GM21381 (cell line): Measurements from ENCODE around the gene SLC26A1.
"Not testable (repeated sequence)": the region's sequence is repeated elsewhere in the genome, so short reads cannot be mapped to it uniquely, and the experiment has no call there.

Experiments used
- ATAC-seq: cut with Tn5 transposase; IDR thresholded peaks from one replicate; pipeline ENCODE4 v1.9.1; 2021; ENCODE audit warnings: mild to moderate bottlenecking, moderate library complexity; ENCODE audit not compliant: unreplicated experiment

Gene SLC26A1

DNA sequence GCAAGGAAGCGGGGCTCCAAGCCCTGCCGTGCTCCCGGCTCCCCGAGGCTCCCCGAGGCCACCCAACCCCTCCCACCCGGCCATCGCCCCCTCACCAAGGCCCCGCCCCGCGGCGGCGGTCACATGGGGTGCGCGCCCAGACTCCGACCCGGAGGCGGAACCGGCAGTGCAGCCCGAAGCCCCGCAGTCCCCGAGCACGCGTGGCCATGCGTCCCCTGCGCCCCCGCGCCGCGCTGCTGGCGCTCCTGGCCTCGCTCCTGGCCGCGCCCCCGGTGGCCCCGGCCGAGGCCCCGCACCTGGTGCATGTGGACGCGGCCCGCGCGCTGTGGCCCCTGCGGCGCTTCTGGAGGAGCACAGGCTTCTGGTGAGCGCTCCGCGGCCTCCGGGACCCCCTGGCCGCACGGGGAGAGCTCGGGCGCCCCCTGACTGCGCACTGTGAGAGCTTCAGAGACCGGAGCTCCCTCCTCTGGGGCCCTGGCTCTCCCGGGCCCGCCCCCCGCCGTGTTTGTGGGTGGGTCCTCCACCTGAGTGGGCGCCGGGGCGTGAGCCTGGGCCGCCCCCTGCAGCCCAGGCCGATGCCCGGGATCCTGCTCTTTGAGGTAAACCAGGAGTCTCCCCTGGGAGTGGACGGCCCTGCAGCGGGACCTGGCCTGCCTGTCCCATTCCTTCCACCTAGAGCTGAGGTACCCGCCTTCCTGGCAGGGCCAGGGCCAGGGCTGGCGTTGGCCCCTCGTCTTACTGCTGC lies 6.2 kb downstream of the SLC26A1 start, which contains the start of gene IDUA:
IDUA (plus strand) TSS at position 166 of the 745 bp plus-strand sequence; CDS start at position 207, 41 bp downstream.
- peak; percentile 78 for ATAC-seq

DNA sequence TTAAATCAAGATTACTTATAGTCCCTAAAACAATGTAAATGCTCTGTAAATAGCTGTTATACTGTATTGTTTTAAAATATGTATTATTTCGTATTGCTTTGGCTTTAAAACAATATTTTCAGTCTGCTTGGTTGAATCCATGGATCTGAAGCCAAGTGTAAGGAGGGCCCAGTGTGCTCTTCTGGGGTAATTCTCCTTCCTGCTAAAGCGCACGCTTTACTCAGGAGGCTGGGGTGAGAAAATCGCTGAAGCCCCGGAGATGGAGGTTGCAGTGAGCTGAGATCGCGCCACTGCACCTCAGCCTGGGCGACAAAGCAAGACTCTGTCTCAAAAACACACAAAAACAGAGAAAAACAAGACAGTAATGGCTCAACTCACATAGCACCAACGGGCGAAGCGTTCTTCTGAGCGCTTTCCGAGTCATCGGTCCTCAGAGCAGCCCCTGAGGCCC lies 6.8 kb downstream of the SLC26A1 start:
- ATAC-seq = peak; percentile 12

DNA sequence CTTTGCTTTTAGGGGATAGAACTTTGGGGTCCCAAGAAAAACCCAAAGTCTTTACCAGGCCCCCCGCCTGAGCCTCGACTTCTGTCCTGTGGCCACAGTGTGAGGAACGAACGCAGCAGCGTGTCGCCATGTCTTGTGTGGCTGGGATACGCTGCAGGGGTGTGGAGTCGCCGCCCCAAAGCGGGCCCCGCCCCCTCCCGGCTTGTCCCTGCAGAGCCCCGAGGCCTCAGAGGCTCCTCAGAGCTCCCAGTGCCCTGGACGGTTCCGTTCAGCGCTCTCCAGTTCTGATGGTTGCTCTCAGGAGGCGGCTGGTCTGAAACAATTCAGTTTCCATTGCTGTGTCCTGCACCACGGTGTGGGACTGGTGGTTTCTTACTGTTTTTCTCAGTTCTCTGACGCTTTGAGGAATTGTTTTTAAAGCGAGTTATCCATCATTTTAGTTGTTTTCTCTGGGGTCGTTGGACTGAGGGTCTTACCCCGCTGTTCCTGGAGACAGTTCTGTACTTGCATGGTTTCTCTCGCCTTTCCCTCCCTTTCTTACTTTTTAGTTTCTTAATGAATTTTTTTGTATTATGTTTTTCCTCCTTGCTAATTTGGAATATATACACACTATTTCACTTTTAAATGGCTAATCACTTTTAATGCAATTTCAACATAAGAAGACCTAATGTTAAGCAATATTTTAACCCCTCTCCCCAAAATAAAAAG lies 7.9 kb downstream of the SLC26A1 start:
- ATAC-seq = no peak

DNA sequence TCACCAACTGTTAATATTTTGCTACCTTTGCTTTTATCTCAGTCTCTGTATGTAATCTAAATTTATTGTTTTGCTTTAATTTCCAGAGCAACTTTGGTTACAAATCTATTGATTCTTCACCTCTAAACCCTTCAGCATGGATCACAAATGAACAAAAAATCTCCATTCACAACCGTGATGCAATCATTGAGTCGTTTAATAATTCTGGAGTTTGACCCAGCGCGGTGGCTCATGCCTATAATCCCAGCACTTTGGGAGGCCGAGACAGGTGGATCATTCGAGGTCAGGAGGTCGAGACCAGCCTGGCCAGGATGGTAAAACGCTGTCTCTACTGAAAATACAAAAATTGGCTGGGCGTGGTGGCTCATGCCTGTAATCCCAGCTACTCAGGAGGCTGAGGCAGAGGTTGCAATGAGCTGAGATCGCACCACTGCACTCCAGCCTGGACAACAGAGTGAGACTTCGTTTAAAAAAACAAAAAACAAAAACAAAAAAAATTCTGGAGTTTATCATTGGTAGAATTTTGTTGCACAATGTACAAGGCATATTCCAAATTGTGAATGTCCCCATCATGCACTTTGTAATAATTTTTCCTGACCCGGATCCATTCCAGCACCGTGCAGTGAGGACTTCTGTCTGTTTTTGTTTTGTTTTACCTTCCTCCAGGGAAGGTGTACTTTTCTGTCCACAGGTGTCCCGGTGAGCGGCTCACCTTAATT lies 8.7 kb downstream of the SLC26A1 start:
- ATAC-seq = no peak

DNA sequence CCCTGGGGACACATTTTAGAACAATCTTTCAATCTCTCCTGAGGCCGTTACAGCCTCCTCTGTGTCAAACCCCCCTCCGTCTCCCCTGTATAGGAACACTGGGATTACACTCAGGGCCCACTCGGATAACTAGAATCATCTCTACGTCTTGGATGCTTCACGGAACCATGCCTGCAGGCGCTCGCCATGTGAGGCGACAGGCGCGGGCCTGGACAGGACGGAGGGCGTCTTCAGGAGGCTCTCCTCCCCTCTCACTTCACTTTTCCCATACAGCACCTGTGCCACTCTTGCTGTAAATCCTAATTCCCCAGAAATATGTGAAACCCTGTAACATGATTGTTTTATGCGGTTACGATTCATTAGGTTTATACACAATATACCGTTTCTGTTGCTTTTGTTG lies 10.4 kb downstream of the SLC26A1 start:
- ATAC-seq = no peak

DNA sequence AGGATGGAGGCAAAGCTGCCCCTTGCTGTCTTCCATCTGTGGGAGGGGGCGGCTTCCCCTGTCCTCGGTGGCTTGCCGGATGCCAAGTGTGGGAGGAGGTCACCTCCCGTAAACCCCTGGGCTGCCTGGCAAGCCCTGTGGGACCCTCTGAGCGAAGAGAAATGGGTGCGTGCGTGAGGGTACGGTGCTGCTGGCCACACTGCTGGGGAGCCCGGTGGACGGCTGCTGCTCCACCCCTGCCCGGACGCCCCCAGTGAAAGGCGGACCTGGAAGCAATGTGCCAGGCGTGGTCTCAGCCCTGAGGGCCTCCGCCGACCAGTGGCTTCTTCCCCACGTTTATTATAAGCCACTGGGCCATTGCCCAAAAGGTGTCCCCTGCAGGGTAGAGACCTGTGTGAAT lies 10.9 kb downstream of the SLC26A1 start:
- ATAC-seq = no peak

DNA sequence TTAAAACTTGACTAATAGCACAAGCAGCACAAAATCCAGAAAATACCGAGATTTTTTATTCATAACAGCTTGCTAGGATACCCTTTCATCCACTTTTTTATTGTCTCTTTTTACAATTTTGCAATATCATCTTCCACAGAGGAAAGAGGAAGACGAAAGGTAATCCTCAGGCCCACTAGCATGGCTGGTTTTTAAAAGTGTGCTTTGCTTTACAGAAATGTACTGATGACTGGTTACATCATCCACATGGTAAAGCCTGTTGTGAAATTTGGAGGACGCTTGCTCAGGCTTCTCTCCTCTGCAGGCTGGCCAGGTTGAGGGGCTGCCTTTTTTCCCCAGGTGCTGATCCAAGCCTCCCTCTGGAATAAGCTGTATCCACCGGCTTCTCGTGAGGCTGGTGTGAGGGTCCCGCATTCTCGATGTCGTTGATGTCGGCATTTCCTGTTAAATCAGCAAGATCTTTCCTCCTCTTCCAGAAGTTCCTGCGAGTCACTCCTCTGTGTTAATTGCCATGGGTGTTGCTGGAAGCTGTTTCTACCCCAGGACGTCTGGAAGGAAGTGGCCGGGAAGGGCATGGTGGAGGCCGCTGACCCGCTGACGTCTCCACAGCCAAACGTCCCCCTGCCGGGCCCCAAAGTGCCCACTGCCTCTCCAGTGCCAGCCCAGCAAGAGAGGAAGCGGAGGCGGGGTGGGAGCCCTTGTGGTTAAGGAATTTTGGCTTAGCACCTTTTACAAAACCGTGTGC lies 14.1 kb downstream of the SLC26A1 start:
- no peak for ATAC-seq

DNA sequence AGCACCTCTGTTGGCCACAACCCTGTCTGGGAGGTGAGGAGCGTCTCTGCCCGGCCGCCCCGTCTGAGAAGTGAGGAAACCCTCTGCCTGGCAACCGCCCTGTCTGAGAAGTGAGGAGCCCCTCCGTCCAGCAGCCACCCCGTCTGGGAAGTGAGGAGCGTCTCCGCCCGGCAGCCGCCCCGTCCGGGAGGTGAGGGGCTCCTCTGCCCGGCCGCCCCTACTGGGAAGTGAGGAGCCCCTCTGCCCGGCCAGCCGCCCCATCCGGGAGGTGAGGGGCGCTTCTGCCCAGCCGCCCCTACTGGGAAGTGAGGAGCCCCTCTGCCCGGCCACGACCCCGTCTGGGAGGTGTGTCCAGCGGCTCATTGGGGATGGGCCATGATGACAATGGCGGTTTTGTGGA lies 17.2 kb downstream of the SLC26A1 start:
- not testable (repeated sequence) for ATAC-seq

DNA sequence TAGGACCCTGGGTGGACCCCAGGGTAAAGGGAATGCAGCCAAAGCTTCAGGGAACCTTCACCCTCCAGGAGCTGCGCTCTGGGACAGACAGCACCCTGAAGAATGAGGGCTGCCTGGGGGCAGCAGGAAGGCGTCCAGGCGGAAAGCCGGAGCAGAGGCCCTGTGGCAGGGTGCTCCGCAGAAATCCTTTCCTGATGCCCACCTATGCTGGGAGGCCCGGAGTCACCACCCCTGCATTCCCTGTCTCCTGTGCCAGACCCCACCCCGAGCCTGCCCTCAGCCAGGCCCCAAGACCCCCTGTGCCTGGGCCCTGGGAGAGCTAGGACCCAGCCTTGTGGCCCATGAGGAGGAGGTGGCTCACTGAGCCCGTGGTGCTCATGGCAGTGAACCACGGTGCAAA lies 18.5 kb downstream of the SLC26A1 start:
- ATAC-seq = no peak

DNA sequence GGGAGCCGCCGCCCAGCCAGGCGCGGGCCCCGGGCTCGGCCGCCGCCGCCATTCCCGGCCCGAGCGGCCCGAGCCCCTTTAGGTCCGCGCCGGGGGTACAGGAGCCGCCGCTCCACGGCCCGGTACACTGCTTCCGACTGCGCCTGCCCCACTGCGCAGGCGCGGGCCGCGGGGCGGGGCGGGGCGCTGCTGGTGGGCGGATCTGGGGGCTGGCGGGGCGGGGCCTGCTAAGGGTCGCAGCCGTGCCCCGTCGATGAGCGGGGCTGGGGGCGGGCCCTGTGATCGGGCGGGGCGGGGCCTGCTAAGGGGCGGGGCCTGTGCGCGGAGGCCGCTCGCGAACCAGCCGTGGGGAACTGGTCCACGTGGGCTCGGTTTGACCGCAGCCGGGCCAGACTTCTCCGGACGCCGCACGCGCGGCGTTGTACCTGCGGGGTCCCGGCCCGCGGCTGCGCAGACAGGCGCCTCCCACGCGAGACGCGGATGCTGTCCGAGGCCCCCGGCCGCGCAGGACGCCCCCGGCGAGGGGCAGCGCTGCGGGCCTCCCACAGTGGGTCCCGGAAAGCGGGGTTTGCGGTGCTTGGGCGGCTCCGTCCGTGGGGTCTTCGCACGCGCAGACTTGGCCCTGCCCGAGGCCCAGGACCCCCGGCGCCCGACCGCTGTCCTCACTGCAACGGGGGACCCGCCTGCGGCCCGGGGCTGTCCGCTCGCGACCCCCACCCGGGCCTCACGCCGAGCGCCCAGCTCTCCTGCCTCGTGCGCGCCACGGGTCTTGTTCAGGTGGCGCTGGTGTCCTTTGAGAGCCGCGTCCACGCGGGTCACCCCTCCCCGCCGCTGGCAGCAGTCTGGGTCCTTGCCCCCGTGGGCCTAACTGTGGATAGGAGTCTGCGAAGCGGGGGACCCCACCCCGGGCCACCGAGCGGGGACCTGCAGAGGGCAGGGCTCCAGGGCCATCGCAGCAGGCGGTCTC lies 19.5 kb downstream of the SLC26A1 start, which contains the start of gene DGKQ:
DGKQ (minus strand) TSS at position 139 of the 967 bp plus-strand sequence; CDS start at position 52, 87 bp downstream.
- ATAC-seq = peak; percentile 68

DNA sequence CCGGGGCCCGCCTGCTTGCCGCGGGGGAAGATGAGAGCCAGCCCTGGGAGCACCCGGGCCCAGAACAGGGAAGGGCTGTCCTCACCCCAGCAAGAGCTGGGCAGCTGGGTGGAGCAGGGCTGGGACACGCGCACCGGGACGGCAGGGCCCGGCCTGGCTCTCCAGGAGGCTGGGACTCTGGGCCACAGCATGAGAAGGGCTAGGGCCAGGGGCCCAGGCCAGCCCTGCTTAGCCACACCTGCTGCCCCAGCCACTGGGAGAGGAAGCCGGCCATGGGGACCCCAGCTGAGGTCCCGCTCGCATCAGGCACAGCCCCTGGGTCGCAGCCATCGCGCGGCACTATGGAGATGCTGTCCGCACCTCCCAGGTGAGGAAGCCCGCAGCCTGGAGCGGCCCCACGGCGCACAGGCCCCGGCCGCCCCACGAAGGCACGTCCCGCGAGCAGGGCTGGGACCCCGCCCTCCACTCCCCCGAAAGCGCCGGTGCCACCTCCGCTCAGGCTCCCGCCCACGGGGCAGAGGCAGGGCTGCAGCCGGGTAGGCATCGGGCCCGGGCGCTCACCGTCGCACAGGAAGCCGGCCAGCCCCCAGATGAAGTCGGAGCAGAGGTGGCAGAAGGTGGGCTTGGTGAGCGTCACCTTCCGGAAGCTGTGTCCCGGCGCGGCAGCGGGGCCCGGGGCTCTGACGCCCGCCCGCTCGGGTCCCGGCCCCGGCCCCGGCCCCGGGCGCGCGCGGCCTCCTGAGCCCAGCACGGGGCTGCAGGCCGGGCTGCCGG lies 20.4 kb downstream of the SLC26A1 start:
- ATAC-seq = peak; percentile 43

DNA sequence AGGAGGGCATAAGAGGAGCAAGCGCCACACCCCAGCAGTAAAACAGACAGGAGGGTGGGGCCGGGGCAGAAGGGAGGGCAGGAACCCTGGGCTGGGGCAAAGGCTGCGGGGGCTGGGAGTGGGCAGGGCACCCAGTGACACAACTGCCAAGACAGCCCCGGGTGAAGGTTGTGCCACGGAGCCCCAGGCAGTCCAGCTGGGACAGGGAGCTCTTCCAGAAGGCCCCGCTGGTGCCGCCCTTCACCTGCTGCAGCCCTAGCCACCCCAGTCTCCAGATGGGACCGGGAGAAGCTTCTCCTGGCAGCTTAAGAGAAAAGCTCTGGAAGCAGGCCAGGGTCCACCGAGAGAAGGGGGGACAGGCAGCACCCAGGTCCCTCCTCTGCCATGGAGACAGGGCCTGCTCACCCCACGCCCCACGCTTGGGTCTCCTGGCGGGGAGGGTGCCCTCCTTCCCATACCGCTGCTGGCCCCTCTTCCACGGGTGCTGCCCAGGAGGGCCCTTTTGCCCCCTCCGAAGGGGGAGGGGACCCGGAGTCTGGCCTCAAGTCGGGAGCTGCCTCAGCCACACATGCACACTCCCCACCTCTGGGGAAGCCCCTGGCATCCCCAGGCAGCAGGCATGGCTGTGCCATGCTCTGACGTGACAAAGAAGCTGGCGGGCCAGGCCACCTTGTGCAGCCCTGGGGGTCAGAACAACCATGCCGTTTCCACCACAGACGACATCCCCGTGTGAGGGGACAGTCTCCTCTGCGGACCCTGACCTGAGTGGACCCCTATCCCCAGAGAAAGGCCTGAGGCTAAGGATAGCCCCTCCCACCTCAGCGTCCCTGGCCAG lies 21.3 kb downstream of the SLC26A1 start:
- ATAC-seq = no peak

DNA sequence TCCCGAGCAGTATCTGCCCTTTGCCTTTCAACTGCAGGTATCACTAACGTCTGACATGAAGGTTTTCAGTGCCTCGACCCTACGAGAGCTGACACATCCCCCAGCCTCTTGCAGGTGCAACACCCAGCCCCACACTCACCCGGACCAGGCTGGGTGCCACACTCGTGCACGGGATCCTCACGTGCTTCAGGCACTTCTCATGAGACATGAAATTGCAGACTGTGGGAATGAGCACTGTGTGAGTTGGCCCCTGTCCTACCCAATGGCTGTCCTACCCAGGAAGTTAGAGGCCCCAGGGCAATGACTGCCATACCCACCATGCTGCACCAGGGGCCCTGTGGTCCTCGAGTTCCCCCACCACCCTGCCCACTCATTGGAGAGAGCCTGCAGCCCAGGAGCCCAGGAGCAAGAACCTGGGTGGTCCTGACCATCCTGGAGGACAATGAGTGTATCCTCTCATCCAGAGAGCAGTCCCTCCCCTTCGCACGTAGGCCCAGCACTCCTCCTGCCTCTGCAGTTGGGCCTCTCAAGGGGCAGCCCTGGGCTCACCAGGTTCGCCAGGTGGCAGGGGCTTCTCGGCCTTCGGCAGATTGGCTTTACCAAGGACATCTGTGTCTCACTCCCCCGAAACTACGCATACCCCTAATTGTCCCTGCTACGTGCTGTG lies 22.2 kb downstream of the SLC26A1 start:
- ATAC-seq = no peak

DNA sequence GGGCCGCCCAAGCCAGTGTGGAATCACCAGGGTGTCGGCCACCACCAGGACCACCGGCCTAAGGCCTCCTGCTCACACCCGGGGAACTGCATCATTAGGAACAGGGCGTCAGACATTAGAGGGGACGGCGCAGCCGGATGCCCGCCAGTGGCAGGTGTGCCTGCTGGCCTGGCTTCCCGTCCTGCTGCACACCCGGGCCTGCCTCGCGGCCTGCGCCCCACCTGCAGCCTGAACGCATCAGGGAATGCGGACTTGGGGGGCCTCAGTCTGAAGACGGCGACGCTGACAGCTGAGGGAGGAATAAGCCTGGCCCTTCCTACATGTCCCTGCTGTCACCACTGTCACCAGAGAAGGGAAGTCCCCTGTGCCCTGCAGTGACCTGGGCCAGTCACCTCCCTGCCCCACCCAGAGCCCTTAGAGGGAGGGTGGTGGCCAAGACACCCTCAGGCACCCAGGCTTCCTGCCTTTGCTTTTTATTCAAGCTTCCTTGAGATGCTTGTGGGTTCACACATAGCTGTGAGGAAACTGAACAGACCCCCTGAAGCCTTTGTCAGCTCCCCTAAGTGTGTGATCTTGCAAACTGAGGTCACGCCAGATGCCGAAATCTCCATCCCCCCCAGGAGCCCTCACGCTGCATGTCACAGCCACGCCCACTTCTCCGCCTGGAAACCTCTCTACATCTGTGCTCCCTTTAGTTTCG lies 23.0 kb downstream of the SLC26A1 start:
- ATAC-seq = no peak

DNA sequence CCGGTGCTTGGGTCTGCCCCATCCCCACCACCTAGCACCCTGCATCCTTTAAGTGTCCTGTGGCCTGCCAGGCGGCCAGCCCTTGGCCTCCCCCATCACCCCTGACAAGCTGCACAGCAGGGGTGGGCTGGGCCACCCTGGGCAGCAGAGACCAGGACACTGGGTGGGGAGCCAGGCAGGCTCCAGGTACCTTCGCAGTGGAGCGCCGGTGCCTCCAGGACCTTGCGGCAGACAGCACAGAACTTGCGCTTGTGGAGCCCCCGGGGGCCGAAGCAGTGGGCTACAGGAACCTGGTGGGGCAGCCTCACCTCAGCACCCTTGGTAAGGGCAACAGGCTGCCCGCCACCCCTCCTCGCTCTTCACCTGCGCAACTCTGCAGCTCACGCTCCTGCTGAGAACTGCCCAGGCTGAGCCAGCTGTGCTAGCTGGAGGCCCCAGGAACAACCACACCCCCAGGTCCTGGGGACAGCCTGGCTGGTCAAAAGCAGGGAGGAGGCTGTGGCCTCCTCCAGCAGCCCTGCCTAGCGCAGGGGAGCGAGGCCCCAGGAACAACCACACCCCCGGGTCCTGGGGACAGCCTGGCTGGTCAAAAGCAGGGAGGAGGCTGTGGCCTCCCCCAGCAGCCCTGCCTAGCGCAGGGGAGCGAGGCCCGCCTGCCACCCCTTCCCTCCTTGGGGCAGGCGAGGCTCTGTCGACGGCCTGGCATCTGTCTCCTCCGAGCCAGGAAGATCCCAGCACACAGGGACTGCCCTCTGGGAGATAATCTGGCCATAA lies 24.4 kb downstream of the SLC26A1 start:
- no peak for ATAC-seq

DNA sequence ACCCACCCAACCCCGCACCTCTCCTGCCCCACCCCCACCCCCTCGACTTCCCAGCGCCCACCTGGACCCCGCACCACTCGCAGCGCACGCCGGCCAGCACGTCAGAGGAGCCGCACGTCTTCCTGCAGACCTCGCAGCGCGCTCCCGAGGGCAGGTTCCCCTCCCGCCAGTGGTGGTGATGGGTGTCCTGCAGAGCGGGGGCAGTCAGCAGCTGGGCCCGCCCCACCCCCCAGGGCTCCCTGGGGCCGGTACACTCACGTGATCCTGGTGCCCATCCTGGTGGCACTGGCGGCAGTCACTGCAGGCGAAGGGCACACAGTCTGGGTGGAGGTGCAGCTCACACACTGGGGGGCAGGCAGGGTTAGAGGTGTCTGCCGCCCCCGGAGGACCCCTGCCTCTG lies 25.0 kb downstream of the SLC26A1 start:
- no peak for ATAC-seq
